ENCODE measurements around the gene UBE2D4. TPM values are rescaled to one million over a fixed set of nuclear protein-coding genes. Genes with fewer than 3 reads are reported as not detected.
"Not testable (repeated sequence)": the region's sequence is repeated elsewhere in the genome, so short reads cannot be mapped to it uniquely, and the experiment has no call there.

UBE2D4 gene
- total RNA-seq, 1 donor from 2014 or later: 6.8 TPM

DNA sequence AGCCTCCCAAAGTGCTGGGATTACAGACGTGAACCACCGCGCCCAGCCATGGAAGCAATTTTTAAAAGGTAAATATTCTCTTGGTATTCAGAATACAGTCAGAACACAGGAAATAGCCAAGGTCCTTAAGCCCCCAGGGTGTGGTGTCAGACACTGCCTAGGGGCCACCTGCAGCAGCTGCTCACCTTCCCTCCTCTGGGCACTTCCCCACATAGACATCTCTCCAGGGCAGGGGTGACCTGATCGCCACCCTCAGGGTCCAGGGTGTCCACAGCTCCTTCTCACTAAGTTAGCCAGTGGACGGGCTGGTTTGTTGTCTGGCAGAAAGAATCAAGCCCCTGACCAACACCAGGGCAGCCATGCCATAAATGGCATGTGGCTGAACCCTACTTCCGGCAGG is 35.8 kb upstream of the UBE2D4 start:
- Histone ChIP-seq H3K4me1 (no peaks in the 10 kb centered on the region), H3K36me3 (no peaks in the 10 kb centered on the region), H3K9me3 (ENCODE audit: low read depth) (no peaks in the 10 kb centered on the region), H3K4me2 (no peak overlapping the region), H3K4me3 (no peak overlapping the region), H2AFZ (replicated peaks) (no peak overlapping the region), H3K27me3 (no peaks in the 10 kb centered on the region), H3K9ac (no peak overlapping the region), H3F3A (ENCODE audit: low read depth) (no peaks in the 10 kb centered on the region), H4K20me1 (ENCODE audit: low read depth) (no peaks in the 10 kb centered on the region), H3K27ac (no peak overlapping the region), H3K79me2 (ENCODE audit: low read depth) (no peaks in the 10 kb centered on the region)
- Mint-ChIP-seq H3K27me3 (ENCODE audit: insufficient read depth, low read depth) (no peaks in the 10 kb centered on the region), H3K4me3 (no peak overlapping the region), H3K4me1 (peaks cover 5% of the 10 kb centered on the region), H3K36me3 (peaks cover 3% of the 10 kb centered on the region), H3K9me3 (no peaks in the 10 kb centered on the region), H3K27ac (no peak overlapping the region)
- TF ChIP-seq EZH2 (IDR thresholded peaks at IDR 0.05) (no peak), EZH2phosphoT487 (IDR thresholded peaks at IDR 0.05) (no peak), CTCF (IDR thresholded peaks at IDR 0.05) (no peak)
- DNase-seq (ENCODE audit: low spot score): no peak

- Histone ChIP-seq H3K79me2 (ENCODE audit: low read depth) (no peaks in the 10 kb centered on the region), H3K4me2 (no peak overlapping the region), H3F3A (ENCODE audit: low read depth) (no peaks in the 10 kb centered on the region), H3K9ac (no peak overlapping the region), H3K27ac (no peak overlapping the region), H3K4me3 (no peak overlapping the region), H3K27me3 (no peaks in the 10 kb centered on the region), H2AFZ (replicated peaks) (no peak overlapping the region), H3K9me3 (ENCODE audit: low read depth) (no peaks in the 10 kb centered on the region), H3K36me3 (no peaks in the 10 kb centered on the region), H3K4me1 (no peaks in the 10 kb centered on the region), H4K20me1 (ENCODE audit: low read depth) (no peaks in the 10 kb centered on the region)
- H3K4me3 Mint-ChIP-seq: no peak overlapping the region
- TF ChIP-seq EZH2phosphoT487 (IDR thresholded peaks at IDR 0.05) (no peak), EZH2 (IDR thresholded peaks at IDR 0.05) (no peak), CTCF (IDR thresholded peaks at IDR 0.05) (no peak)
- no peaks in the 10 kb centered on the region for H3K27me3 Mint-ChIP-seq (ENCODE audit: insufficient read depth, low read depth)
- DNase-seq (ENCODE audit: low spot score): no peak
- peaks cover 5% of the 10 kb centered on the region for H3K4me1 Mint-ChIP-seq
- no peak overlapping the region for H3K27ac Mint-ChIP-seq
- no peaks in the 10 kb centered on the region for H3K9me3 Mint-ChIP-seq
- H3K36me3 Mint-ChIP-seq: no peaks in the 10 kb centered on the region
Measured at GRCh38 chr7:43891069-43891955, 34.9 kb upstream of the UBE2D4 start.

DNA sequence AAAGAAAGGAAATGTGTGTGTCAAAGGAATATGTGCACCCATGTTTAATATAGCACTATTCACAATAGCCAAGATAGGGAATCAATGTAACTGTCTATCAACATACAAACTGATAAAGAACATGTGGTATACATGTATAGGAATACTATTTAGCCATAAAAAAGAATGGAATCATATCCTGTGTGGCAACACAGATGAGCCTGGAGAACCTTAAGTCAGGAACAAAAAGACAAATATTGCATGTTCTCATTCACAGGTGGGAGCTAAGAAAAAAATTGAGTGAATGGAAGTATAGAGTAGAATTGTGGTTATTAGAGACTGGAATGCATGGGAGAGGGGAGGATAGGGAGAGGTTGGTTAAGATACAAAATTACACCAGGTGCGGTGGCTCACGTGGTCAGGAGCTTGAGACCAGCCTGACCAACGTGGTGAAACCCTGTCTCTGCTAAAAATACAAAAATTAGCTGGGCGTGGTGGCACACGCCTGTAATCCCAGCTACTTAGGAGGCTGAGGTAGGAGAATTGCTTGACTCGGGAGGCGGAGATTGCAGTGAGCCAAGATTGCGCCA is 30.3 kb upstream of the UBE2D4 start:
- H3K9me3 Mint-ChIP-seq: no peaks in the 10 kb centered on the region
- Histone ChIP-seq H3K9me3 (ENCODE audit: low read depth) (no peaks in the 10 kb centered on the region), H3K4me1 (no peaks in the 10 kb centered on the region), H3F3A (ENCODE audit: low read depth) (no peaks in the 10 kb centered on the region), H2AFZ (replicated peaks) (no peak overlapping the region), H3K36me3 (no peaks in the 10 kb centered on the region), H3K79me2 (ENCODE audit: low read depth) (no peaks in the 10 kb centered on the region), H3K9ac (no peak overlapping the region), H3K27ac (no peak overlapping the region), H3K4me2 (no peak overlapping the region), H3K4me3 (no peak overlapping the region), H4K20me1 (ENCODE audit: low read depth) (no peaks in the 10 kb centered on the region), H3K27me3 (no peaks in the 10 kb centered on the region)
- no peaks in the 10 kb centered on the region for H3K27me3 Mint-ChIP-seq (ENCODE audit: insufficient read depth, low read depth)
- TF ChIP-seq EZH2 (IDR thresholded peaks at IDR 0.05) (no peak), CTCF (IDR thresholded peaks at IDR 0.05) (no peak), EZH2phosphoT487 (IDR thresholded peaks at IDR 0.05) (no peak)
- no peaks in the 10 kb centered on the region for H3K4me1 Mint-ChIP-seq
- H3K4me3 Mint-ChIP-seq: no peak overlapping the region
- H3K27ac Mint-ChIP-seq: no peak overlapping the region
- DNase-seq (ENCODE audit: low spot score): no peak
- H3K36me3 Mint-ChIP-seq: no peaks in the 10 kb centered on the region

DNA sequence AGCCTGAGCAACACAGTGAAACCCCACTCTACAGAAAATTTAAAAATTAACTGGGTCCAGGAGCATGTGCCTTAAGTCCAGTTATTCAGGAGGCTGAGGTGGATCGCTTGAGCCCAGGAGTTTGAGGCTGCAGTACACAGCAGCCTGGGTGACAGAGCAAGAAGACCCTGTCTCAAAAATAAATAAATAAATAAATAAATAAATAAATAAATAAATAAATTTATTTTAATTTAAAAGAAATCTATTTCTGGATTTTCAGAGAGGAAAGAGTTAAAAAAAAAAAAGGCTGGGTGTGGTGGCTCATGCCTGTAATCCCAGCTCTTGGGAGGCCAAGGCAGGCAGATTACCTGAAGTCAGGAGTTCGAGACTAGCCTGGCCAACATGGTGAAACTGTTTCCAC is 27.7 kb upstream of the UBE2D4 start:
- H3K27me3 Mint-ChIP-seq (ENCODE audit: insufficient read depth, low read depth); H3F3A ChIP-seq (ENCODE audit: low read depth); H3K79me2 ChIP-seq (ENCODE audit: low read depth); H3K36me3 Mint-ChIP-seq; H3K36me3 ChIP-seq; H3K9me3 Mint-ChIP-seq; H3K9me3 ChIP-seq (ENCODE audit: low read depth); H2AFZ ChIP-seq (replicated peaks); H4K20me1 ChIP-seq (ENCODE audit: low read depth); DNase-seq (ENCODE audit: low spot score); H3K4me1 Mint-ChIP-seq; H3K4me3 ChIP-seq; H3K27ac ChIP-seq; H3K4me2 ChIP-seq; H3K4me3 Mint-ChIP-seq; H3K27me3 ChIP-seq; H3K27ac Mint-ChIP-seq; H3K9ac ChIP-seq; H3K4me1 ChIP-seq: not testable (repeated sequence)
